Fibroblast of skin of right quadriceps (primary cell): ENCODE results near the gene PMS2.
"Not testable (repeated sequence)": the region's sequence is repeated elsewhere in the genome, so short reads cannot be mapped to it uniquely, and the experiment has no call there.

ENCODE experiments used
- DNase-seq: peaks from one replicate; pipeline ENCODE4 v3.0.0-alpha.2; 2013

PMS2 gene

GRCh38 chr7:6015917-6016652 lies 7.2 kb upstream of the PMS2 start:
- DNase-seq = peak; percentile 93

GRCh38 chr7:6012355-6013104 lies 3.7 kb upstream of the PMS2 start:
- DNase-seq = peak; percentile 9

GRCh38 chr7:6011541-6011940 lies 2.7 kb upstream of the PMS2 start:
- DNase-seq = no peak

GRCh38 chr7:6010370-6010769 lies 1.5 kb upstream of the PMS2 start:
- not testable (repeated sequence) for DNase-seq

- not testable (repeated sequence) for DNase-seq
Measured at GRCh38 chr7:6007835-6008590, 836 bp downstream of the PMS2 start.

GRCh38 chr7:6007386-6007785 lies 1.5 kb downstream of the PMS2 start:
- DNase-seq = no peak

- peak; percentile 61 for DNase-seq
Measured at GRCh38 chr7:5997210-5997808, 11.5 kb downstream of the PMS2 start.

- DNase-seq = not testable (repeated sequence)
Measured at GRCh38 chr7:5987061-5987460, 21.8 kb downstream of the PMS2 start.

GRCh38 chr7:5979680-5980314 lies 29.1 kb downstream of the PMS2 start:
- not testable (repeated sequence) for DNase-seq

GRCh38 chr7:5973580-5973979 lies 35.3 kb downstream of the PMS2 start:
- not testable (repeated sequence) for DNase-seq

- DNase-seq = not testable (repeated sequence)
Measured at GRCh38 chr7:5970347-5970911, 38.4 kb downstream of the PMS2 start, which contains the start of gene RSPH10B. Gene RSPH10B, minus strand, starts transcription at chr7:5970689. Its CDS starts 3,573 bp downstream, at chr7:5967116.

- not testable (repeated sequence) for DNase-seq
Measured at GRCh38 chr7:5963810-5964209, 45.0 kb downstream of the PMS2 start.

GRCh38 chr7:5963205-5963604 lies 45.6 kb downstream of the PMS2 start:
- DNase-seq = not testable (repeated sequence)

GRCh38 chr7:5934945-5935450 lies 73.9 kb downstream of the PMS2 start:
- DNase-seq = not testable (repeated sequence)

GRCh38 chr7:5931905-5932644 lies 76.8 kb downstream of the PMS2 start:
- not testable (repeated sequence) for DNase-seq

GRCh38 chr7:5931250-5931649 lies 77.6 kb downstream of the PMS2 start:
- not testable (repeated sequence) for DNase-seq

- DNase-seq = not testable (repeated sequence)
Measured at GRCh38 chr7:5930290-5930689, 78.6 kb downstream of the PMS2 start.

- DNase-seq = not testable (repeated sequence)
Measured at GRCh38 chr7:5926263-5926870, 82.5 kb downstream of the PMS2 start.

- not testable (repeated sequence) for DNase-seq
Measured at GRCh38 chr7:5924630-5925029, 84.2 kb downstream of the PMS2 start.

- not testable (repeated sequence) for DNase-seq
Measured at GRCh38 chr7:5924180-5924579, 84.7 kb downstream of the PMS2 start.
